Endothelial cell (in vitro differentiated cells): ENCODE data around the gene PARD3B. TPM values are rescaled to one million over a fixed set of nuclear protein-coding genes. Genes with fewer than 3 reads are reported as not detected.

Experiments
- DNase-seq: peaks from one replicate; pipeline ENCODE4 v3.0.0; 2021; ENCODE audit warnings: low spot score
- H3K27ac Mint-ChIP-seq: one replicate; pipeline ENCODE4 v1.8.0; 2021; ENCODE audit warnings: mixed read lengths, inconsistent platforms; ENCODE audit not compliant: unreplicated experiment
- H3K27me3 Mint-ChIP-seq: one replicate; pipeline ENCODE4 v1.8.0; 2021; ENCODE audit warnings: mild to moderate bottlenecking, moderate library complexity, mixed read lengths, inconsistent platforms; ENCODE audit not compliant: unreplicated experiment
- H3K36me3 Mint-ChIP-seq: one replicate; pipeline ENCODE4 v1.8.0; 2021; ENCODE audit warnings: mild to moderate bottlenecking, low read depth, mixed read lengths, inconsistent platforms; ENCODE audit not compliant: unreplicated experiment
- H3K4me1 Mint-ChIP-seq: one replicate; pipeline ENCODE4 v1.8.0; 2021; ENCODE audit warnings: mild to moderate bottlenecking, mixed read lengths, inconsistent platforms; ENCODE audit not compliant: unreplicated experiment
- H3K4me3 Mint-ChIP-seq: one replicate; pipeline ENCODE4 v1.8.0; 2021; ENCODE audit warnings: mild to moderate bottlenecking, mixed read lengths, inconsistent platforms; ENCODE audit not compliant: unreplicated experiment
- H3K9me3 Mint-ChIP-seq: one replicate; pipeline ENCODE4 v1.8.0; 2021; ENCODE audit warnings: mixed read lengths, inconsistent platforms; ENCODE audit not compliant: unreplicated experiment
- total RNA-seq: library from RNA; stranded (reverse); fragmentation: NEBNext Ultra II Directional; extraction: Animal tissue kit (Norgen Biotek cat#: 25700); gene quantifications from one replicate; pipeline ENCODE4 v1.2.1, GENCODE V29; 2021; ENCODE audit not compliant: unreplicated experiment
- TF ChIP-seq, protein P1 (sequence below): fragments of 200-600 bp; sonication (generic); IDR thresholded peaks from one replicate; pipeline ENCODE4 v1.5.0; 2021; ENCODE audit warnings: antibody characterized with exemption; ENCODE audit not compliant: unreplicated experiment

The PARD3B gene
- total RNA-seq, 1 donor from 2014 or later = 17.4 TPM

DNA sequence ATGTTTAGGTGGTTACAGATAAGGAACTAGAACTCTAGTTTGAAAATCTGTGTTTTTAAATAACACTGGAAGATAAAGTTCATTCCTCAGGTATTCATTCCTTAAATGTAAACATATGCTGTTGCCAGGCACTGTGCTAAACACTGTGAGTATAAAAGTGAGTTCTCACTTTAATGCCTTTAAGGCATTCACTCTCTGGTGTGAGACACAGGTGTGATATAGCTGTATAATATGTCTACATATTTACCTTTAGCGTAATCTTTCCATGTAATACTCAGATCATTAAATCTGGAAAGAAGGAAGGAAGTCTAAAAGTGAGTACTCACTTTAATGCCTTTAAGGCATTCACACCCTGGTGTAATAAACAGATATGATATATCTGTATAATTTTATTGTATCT is 472.6 kb downstream of the PARD3B start:
- no peak overlapping the region for H3K27ac Mint-ChIP-seq

DNA sequence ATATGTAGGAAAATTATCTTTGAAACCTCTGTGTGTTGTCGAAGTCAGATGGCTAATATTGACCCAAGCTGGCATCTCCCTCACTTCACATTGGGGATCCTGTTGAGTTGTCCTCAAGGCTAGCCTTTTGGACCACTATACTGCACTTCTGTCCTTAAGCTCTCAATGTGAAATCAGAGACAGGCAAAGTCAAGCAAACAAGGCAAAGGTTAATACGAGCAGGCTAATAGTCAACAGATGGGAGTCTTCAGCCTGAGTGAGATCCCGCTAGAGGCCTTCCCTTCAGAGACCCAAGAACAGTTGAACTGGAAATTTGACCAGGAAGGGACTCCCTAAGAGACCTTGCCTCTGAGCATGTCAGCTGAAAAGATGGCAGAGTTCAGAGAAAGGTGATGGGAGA is 475.4 kb downstream of the PARD3B start:
- TF ChIP-seq, protein P1, sequence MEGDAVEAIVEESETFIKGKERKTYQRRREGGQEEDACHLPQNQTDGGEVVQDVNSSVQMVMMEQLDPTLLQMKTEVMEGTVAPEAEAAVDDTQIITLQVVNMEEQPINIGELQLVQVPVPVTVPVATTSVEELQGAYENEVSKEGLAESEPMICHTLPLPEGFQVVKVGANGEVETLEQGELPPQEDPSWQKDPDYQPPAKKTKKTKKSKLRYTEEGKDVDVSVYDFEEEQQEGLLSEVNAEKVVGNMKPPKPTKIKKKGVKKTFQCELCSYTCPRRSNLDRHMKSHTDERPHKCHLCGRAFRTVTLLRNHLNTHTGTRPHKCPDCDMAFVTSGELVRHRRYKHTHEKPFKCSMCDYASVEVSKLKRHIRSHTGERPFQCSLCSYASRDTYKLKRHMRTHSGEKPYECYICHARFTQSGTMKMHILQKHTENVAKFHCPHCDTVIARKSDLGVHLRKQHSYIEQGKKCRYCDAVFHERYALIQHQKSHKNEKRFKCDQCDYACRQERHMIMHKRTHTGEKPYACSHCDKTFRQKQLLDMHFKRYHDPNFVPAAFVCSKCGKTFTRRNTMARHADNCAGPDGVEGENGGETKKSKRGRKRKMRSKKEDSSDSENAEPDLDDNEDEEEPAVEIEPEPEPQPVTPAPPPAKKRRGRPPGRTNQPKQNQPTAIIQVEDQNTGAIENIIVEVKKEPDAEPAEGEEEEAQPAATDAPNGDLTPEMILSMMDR = no peak
- DNase-seq = no peak
- no peak overlapping the region for H3K27ac Mint-ChIP-seq
- no peaks in the 10 kb centered on the region for H3K36me3 Mint-ChIP-seq
- H3K4me3 Mint-ChIP-seq = no peak overlapping the region
- H3K27me3 Mint-ChIP-seq = no peaks in the 10 kb centered on the region
- peaks cover 3% of the 10 kb centered on the region for H3K4me1 Mint-ChIP-seq
- H3K9me3 Mint-ChIP-seq = no peaks in the 10 kb centered on the region

More for the DNA sequence above, 472.6 kb downstream of the PARD3B start:
- Mint-ChIP-seq H3K9me3 (no peaks in the 10 kb centered on the region), H3K27me3 (no peaks in the 10 kb centered on the region), H3K36me3 (no peaks in the 10 kb centered on the region), H3K4me1 (peaks cover 3% of the 10 kb centered on the region), H3K4me3 (no peak overlapping the region)
- DNase-seq = no peak
- TF ChIP-seq, protein P1 = no peak

GRCh38 chr2:205022841-205023240 is 477.6 kb downstream of the PARD3B start:
- Mint-ChIP-seq H3K27me3 (no peaks in the 10 kb centered on the region), H3K4me3 (no peak overlapping the region), H3K4me1 (peaks cover 5% of the 10 kb centered on the region), H3K27ac (no peak overlapping the region), H3K36me3 (no peaks in the 10 kb centered on the region), H3K9me3 (no peaks in the 10 kb centered on the region)
- TF ChIP-seq, protein P1 = no peak
- no peak for DNase-seq

DNA sequence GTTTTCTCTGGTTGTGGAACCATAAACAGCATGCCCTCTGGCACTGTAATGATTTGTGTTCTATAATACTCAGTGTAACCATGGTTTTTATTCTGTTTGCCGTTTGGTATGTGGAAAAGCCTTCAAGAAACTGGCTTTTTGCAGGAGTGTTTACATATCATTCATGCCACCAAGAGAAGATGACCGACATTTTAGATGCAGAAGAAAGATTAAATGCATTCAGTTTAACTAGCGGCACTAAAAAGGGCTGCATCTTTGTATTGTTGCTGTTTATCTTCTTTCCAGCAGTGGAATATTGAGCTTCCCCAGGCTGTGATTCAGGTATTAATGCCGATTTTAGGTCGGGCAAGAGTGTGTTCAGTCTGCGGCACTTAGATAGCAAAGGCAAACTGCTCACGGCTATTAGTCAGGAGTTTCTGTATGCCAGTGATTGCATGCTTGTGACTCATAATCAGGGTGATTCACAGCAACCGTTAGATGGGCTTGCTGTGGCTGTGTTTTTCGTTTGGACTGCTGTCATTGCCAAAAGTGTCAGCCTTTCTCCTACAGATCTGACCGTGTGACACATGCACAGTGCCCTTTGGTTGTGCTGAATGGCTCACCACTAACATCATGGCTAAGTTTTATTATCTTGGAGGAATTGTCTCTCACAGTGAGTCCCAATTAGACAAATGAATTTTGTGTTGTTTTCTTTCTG is 479.7 kb downstream of the PARD3B start:
- no peak for DNase-seq
- no peaks in the 10 kb centered on the region for H3K9me3 Mint-ChIP-seq
- H3K27me3 Mint-ChIP-seq = peaks cover 3% of the 10 kb centered on the region
- H3K27ac Mint-ChIP-seq = no peak overlapping the region
- peaks cover 5% of the 10 kb centered on the region for H3K4me1 Mint-ChIP-seq
- no peak overlapping the region for H3K4me3 Mint-ChIP-seq
- H3K36me3 Mint-ChIP-seq = no peaks in the 10 kb centered on the region
- TF ChIP-seq, protein P1 = no peak

GRCh38 chr2:205025580-205026240 is 480.4 kb downstream of the PARD3B start:
- peaks cover 3% of the 10 kb centered on the region for H3K27me3 Mint-ChIP-seq
- H3K9me3 Mint-ChIP-seq = no peaks in the 10 kb centered on the region
- peaks cover 5% of the 10 kb centered on the region for H3K4me1 Mint-ChIP-seq
- no peak overlapping the region for H3K27ac Mint-ChIP-seq
- no peak for DNase-seq
- H3K36me3 Mint-ChIP-seq = no peaks in the 10 kb centered on the region
- TF ChIP-seq, protein P1 = no peak
- H3K4me3 Mint-ChIP-seq = no peak overlapping the region
